ENCODE measurements around the gene RYR1.
"Not testable (repeated sequence)": the region's sequence is repeated elsewhere in the genome, so short reads cannot be mapped to it uniquely, and the experiment has no call there.

Gene RYR1

GRCh38 chr19:38512277-38512676 lies 78.8 kb downstream of the RYR1 start:
- TF ChIP-seq CTCF (IDR thresholded peaks at IDR 0.05; ENCODE audit: low read depth, low read length) (no peak), EZH2phosphoT487 (IDR thresholded peaks at IDR 0.05; ENCODE audit: low read depth) (no peak)
- H3K4me3 ChIP-seq (ENCODE audit: low read length), result no peak overlapping the region
- no peaks in the 10 kb centered on the region for H4K20me1 ChIP-seq (ENCODE audit: insufficient read depth, low read length)
- H2AFZ ChIP-seq (ENCODE audit: low read depth, low read length), result no peak overlapping the region
- H3K4me2 ChIP-seq (ENCODE audit: low read length), result no peak overlapping the region
- no peak overlapping the region for H3K9ac ChIP-seq (ENCODE audit: low read length)
- no peaks in the 10 kb centered on the region for H3K79me2 ChIP-seq (ENCODE audit: low read length)
- H3K9me3 ChIP-seq (ENCODE audit: insufficient read depth, low read length), result no peaks in the 10 kb centered on the region
- peaks cover 14% of the 10 kb centered on the region; the same call in 1 of the 2 replicates for H3K4me1 ChIP-seq (ENCODE audit: low read length)
- no peak overlapping the region for H3K27ac ChIP-seq (ENCODE audit: low read length)
- no peaks in the 10 kb centered on the region for H3K27me3 ChIP-seq (ENCODE audit: low read depth, low read length)
- no peaks in the 10 kb centered on the region for H3K36me3 ChIP-seq (replicated peaks; ENCODE audit: low read depth, low read length)

GRCh38 chr19:38513156-38513555 lies 79.7 kb downstream of the RYR1 start:
- not testable (repeated sequence) for H3K27ac ChIP-seq (ENCODE audit: low read length); H2AFZ ChIP-seq (ENCODE audit: low read depth, low read length); H3K4me3 ChIP-seq (ENCODE audit: low read length); H3K9me3 ChIP-seq (ENCODE audit: insufficient read depth, low read length); H3K9ac ChIP-seq (ENCODE audit: low read length); H3K27me3 ChIP-seq (ENCODE audit: low read depth, low read length); H3K79me2 ChIP-seq (ENCODE audit: low read length); H3K36me3 ChIP-seq (replicated peaks; ENCODE audit: low read depth, low read length); H3K4me2 ChIP-seq (ENCODE audit: low read length); H4K20me1 ChIP-seq (ENCODE audit: insufficient read depth, low read length)
- H3K4me1 ChIP-seq (ENCODE audit: low read length), result peaks cover 14% of the 10 kb centered on the region; the same call in 1 of the 2 replicates

- H3K4me1 ChIP-seq (ENCODE audit: low read length), result peaks cover 14% of the 10 kb centered on the region; the same call in 1 of the 2 replicates
- H3K9me3 ChIP-seq (ENCODE audit: insufficient read depth, low read length), result no peaks in the 10 kb centered on the region
- TF ChIP-seq EZH2phosphoT487 (IDR thresholded peaks at IDR 0.05; ENCODE audit: low read depth) (no peak), CTCF (IDR thresholded peaks at IDR 0.05; ENCODE audit: low read depth, low read length) (no peak)
- H3K36me3 ChIP-seq (replicated peaks; ENCODE audit: low read depth, low read length), result no peaks in the 10 kb centered on the region
- H3K27me3 ChIP-seq (ENCODE audit: low read depth, low read length), result no peaks in the 10 kb centered on the region
- H3K4me2 ChIP-seq (ENCODE audit: low read length), result no peak overlapping the region
- no peaks in the 10 kb centered on the region for H3K79me2 ChIP-seq (ENCODE audit: low read length)
- H2AFZ ChIP-seq (ENCODE audit: low read depth, low read length), result no peak overlapping the region
- no peak overlapping the region for H3K9ac ChIP-seq (ENCODE audit: low read length)
- no peaks in the 10 kb centered on the region for H4K20me1 ChIP-seq (ENCODE audit: insufficient read depth, low read length)
- no peak overlapping the region for H3K27ac ChIP-seq (ENCODE audit: low read length)
- H3K4me3 ChIP-seq (ENCODE audit: low read length), result no peak overlapping the region
Measured at GRCh38 chr19:38513762-38514167, 80.3 kb downstream of the RYR1 start.

DNA sequence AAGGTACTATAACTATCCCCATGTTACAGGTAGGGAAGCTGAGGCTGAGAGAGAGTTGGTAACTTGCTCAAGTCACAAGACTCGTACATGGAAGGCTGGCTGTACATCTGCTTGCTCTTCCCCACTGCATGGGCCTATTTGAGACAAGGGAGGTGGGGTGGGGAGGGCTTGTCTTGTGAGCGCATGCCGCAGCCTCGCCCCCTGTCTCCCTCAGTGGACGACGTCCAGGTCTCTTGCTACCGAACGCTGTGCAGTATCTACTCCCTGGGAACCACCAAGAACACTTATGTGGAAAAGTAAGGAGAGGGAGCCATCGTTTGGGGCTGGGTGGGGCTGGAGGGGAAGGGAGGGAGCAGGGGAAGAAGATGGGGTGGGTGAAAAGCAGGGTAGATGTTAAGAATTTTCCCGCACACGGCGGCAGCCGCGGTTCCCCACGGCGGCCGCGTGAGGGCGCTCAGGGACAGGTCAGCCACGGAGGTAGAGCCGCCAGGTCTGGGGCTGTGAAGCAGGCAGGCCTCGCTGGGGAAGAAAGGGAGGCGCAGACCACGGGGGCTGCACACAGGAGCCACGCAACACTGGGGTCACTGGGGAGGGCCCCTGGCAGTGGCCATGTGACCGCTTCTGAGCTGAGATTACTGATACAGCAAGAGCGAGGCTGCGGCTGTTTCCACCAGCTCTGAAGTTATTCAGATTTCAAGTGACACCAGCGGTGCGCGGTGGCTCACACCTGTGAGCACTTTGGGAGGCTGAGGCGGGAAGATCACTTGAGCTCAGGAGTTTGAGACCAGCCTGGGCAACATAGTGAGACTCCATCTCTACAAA lies 81.5 kb downstream of the RYR1 start:
- Histone ChIP-seq H3K27ac (ENCODE audit: low read length) (no peak overlapping the region), H3K9me3 (ENCODE audit: insufficient read depth, low read length) (no peaks in the 10 kb centered on the region), H3K79me2 (ENCODE audit: low read length) (no peaks in the 10 kb centered on the region), H3K4me2 (ENCODE audit: low read length) (peak overlapping the region; percentile 67), H2AFZ (ENCODE audit: low read depth, low read length) (peak overlapping the region; percentile 54; the same call in 1 of the 2 replicates), H3K4me3 (ENCODE audit: low read length) (peak overlapping the region; percentile 43), H3K36me3 (replicated peaks; ENCODE audit: low read depth, low read length) (no peaks in the 10 kb centered on the region), H3K27me3 (ENCODE audit: low read depth, low read length) (no peaks in the 10 kb centered on the region), H4K20me1 (ENCODE audit: insufficient read depth, low read length) (no peaks in the 10 kb centered on the region), H3K4me1 (ENCODE audit: low read length) (peaks cover 14% of the 10 kb centered on the region; the same call in 1 of the 2 replicates), H3K9ac (ENCODE audit: low read length) (no peak overlapping the region)
- TF ChIP-seq CTCF (IDR thresholded peaks at IDR 0.05; ENCODE audit: low read depth, low read length) (peak; percentile 92), EZH2phosphoT487 (IDR thresholded peaks at IDR 0.05; ENCODE audit: low read depth) (no peak)

Measured in OCI-LY3 (cell line).